DOHH2 (cell line): Measurements from ENCODE around the gene PLA2G2C.

Experiments
- H3F3A ChIP-seq: fragments of 200-600 bp; sonication (generic), shearing (Covaris generic); 2 replicates; pipeline ENCODE4 v1.6.0; 2016; ENCODE audit warnings: antibody characterized with exemption, mild to moderate bottlenecking; ENCODE audit not compliant: control insufficient read depth, insufficient read depth
- H3K27ac ChIP-seq: fragments of 200-600 bp; sonication (generic); 2 replicates; pipeline ENCODE4 v1.5.1; 2014; ENCODE audit warnings: low read depth, mild to moderate bottlenecking, low read length, moderate library complexity
- H3K27me3 ChIP-seq: fragments of 200-600 bp; sonication (generic); 2 replicates; pipeline ENCODE4 v1.6.1; 2014; ENCODE audit warnings: mild to moderate bottlenecking, low read length, mixed read lengths; ENCODE audit not compliant: control insufficient read depth
- H3K36me3 ChIP-seq: fragments of 200-600 bp; sonication (generic); 2 replicates; pipeline ENCODE4 v1.6.1; 2014; ENCODE audit warnings: mild to moderate bottlenecking, low read length, moderate library complexity, mixed read lengths; ENCODE audit not compliant: control insufficient read depth
- H3K4me1 ChIP-seq: fragments of 200-600 bp; sonication (generic); 2 replicates; pipeline ENCODE4 v1.6.1; 2014; ENCODE audit warnings: mild to moderate bottlenecking, low read length, mixed read lengths; ENCODE audit not compliant: control insufficient read depth
- H3K4me2 ChIP-seq: fragments of 200-600 bp; sonication (generic); 2 replicates; pipeline ENCODE4 v1.6.0; 2014; ENCODE audit warnings: mild to moderate bottlenecking, low read length, moderate library complexity
- H3K4me3 ChIP-seq: fragments of 200-600 bp; sonication (generic); 2 replicates; pipeline ENCODE4 v1.5.1; 2014; ENCODE audit warnings: mild to moderate bottlenecking, low read length, mixed read lengths
- H3K79me2 ChIP-seq: fragments of 200-600 bp; sonication (generic); 2 replicates; pipeline ENCODE4 v1.6.1; 2014; ENCODE audit warnings: mild to moderate bottlenecking, low read length, mixed read lengths; ENCODE audit not compliant: control insufficient read depth
- H3K9me2 ChIP-seq: fragments of 200-600 bp; sonication (generic); replicated peaks from 2 replicates; pipeline ENCODE4 v1.6.1; 2014; ENCODE audit warnings: mild to moderate bottlenecking, low read length, mixed read lengths; ENCODE audit not compliant: control insufficient read depth
- H3K9me3 ChIP-seq: fragments of 200-600 bp; sonication (generic); 2 replicates; pipeline ENCODE4 v1.6.1; 2014; ENCODE audit warnings: antibody characterized with exemption, low read length, mixed read lengths; ENCODE audit not compliant: control insufficient read depth, insufficient read depth
- H4K20me1 ChIP-seq: fragments of 200-600 bp; sonication (generic); 2 replicates; pipeline ENCODE4 v1.6.0; 2014; ENCODE audit warnings: low read depth, mild to moderate bottlenecking, antibody characterized with exemption, low read length, moderate library complexity; ENCODE audit not compliant: control insufficient read depth, insufficient read depth
- CTCF ChIP-seq: fragments of 200-600 bp; sonication (generic); IDR thresholded peaks from one replicate; pipeline ENCODE4 v1.5.1; 2014; ENCODE audit warnings: antibody characterized with exemption, mild to moderate bottlenecking, low read depth, low read length; ENCODE audit not compliant: poor library complexity, severe bottlenecking
- EZH2phosphoT487 ChIP-seq: fragments of 200-600 bp; sonication (generic); IDR thresholded peaks from 2 replicates; pipeline ENCODE4 v1.6.1; 2017; ENCODE audit warnings: borderline replicate concordance, mild to moderate bottlenecking, antibody characterized with exemption, low read length, moderate library complexity, mixed read lengths

The PLA2G2C gene

GRCh38 chr1:20194224-20194623 lies 7.9 kb upstream of the PLA2G2C start:
- H3K36me3 ChIP-seq = no peaks in the 10 kb centered on the region
- TF ChIP-seq CTCF (no peak), EZH2phosphoT487 (no peak)
- no peaks in the 10 kb centered on the region for H3K9me3 ChIP-seq
- no peak overlapping the region for H3K4me3 ChIP-seq
- no peaks in the 10 kb centered on the region for H3K9me2 ChIP-seq
- no peak overlapping the region for H3K27ac ChIP-seq
- no peak overlapping the region for H3K4me2 ChIP-seq
- H3K4me1 ChIP-seq = peaks cover 8% of the 10 kb centered on the region
- peaks cover 24% of the 10 kb centered on the region for H3K27me3 ChIP-seq
- H3K79me2 ChIP-seq = no peaks in the 10 kb centered on the region
- no peaks in the 10 kb centered on the region for H3F3A ChIP-seq
- H4K20me1 ChIP-seq = no peaks in the 10 kb centered on the region

DNA sequence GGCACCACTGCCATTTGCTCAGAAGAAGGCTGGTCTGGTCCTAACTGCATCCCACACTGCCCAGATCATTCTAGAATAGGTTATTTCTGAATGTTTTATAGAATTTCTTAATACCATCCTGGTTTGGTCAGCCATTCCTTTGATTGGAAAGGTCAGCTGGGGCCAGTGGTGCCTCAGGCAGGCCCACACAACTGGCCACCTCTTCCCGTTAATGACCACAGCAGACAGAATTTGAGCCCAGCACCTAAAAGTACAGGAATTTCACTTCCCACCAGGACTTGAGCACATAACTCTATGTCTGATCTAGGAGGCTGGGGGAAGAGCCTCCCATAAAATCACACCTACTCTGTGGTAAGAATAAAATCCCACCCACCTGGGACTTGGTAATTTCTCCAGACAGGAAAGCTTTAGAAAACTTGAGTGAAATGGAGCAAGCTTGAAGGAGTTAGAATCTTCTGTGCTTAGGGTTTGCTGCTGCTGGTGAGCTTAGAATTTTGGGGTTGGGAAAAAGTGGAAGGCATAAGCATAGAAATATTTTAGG lies 6.6 kb upstream of the PLA2G2C start:
- Histone ChIP-seq H3K27ac (no peak overlapping the region), H3K27me3 (peaks cover 29% of the 10 kb centered on the region), H3F3A (no peaks in the 10 kb centered on the region), H3K4me1 (peaks cover 9% of the 10 kb centered on the region), H3K4me2 (no peak overlapping the region), H3K79me2 (no peaks in the 10 kb centered on the region), H4K20me1 (no peaks in the 10 kb centered on the region), H3K36me3 (no peaks in the 10 kb centered on the region), H3K9me2 (no peaks in the 10 kb centered on the region), H3K9me3 (no peaks in the 10 kb centered on the region), H3K4me3 (no peak overlapping the region)
- no peak for TF ChIP-seq EZH2phosphoT487
- no peak for TF ChIP-seq CTCF

- Histone ChIP-seq H3K4me1 (peaks cover 9% of the 10 kb centered on the region), H3K4me3 (no peak overlapping the region), H3K36me3 (no peaks in the 10 kb centered on the region), H3K27ac (no peak overlapping the region), H3K4me2 (no peak overlapping the region), H3K9me3 (no peaks in the 10 kb centered on the region), H4K20me1 (no peaks in the 10 kb centered on the region), H3F3A (no peaks in the 10 kb centered on the region), H3K27me3 (peaks cover 34% of the 10 kb centered on the region), H3K79me2 (no peaks in the 10 kb centered on the region), H3K9me2 (no peaks in the 10 kb centered on the region)
- TF ChIP-seq EZH2phosphoT487 = no peak
- TF ChIP-seq CTCF = no peak
These were observed 6.0 kb upstream of the PLA2G2C start for GRCh38 chr1:20192364-20192763.
